PFSK-1 (cell line): ENCODE results near the gene PGBD5.

ENCODE experiments used
- FOXP2 ChIP-seq: optimal IDR thresholded peaks from 2 replicates; pipeline ENCODE3; 2011; ENCODE audit warnings: borderline replicate concordance, control low read depth, inconsistent platforms; ENCODE audit not compliant: insufficient read depth; ENCODE audit errors: extremely low read length, extremely low read depth
- POLR2AphosphoS5 ChIP-seq: IDR thresholded peaks from 2 replicates; pipeline ENCODE4 v1.6.1; 2012; ENCODE audit warnings: low read depth, mild to moderate bottlenecking, control low read depth, low read length, moderate library complexity
- REST ChIP-seq, 2 experiments: IDR thresholded peaks; 2 replicates each; pipeline versions ENCODE4 v1.6.1 to v1.8.0; 2011 to 2012; ENCODE audit warnings: low read depth in 2 of 2, low read length in 2 of 2, control low read depth in 1 of 2, inconsistent platforms in 1 of 2, mild to moderate bottlenecking in 1 of 2, moderate library complexity in 1 of 2; ENCODE audit not compliant: insufficient read depth in 1 of 2
- SIN3A ChIP-seq: IDR thresholded peaks from 2 replicates; pipeline ENCODE4 v1.6.1; 2012; ENCODE audit warnings: mild to moderate bottlenecking, low read length, moderate library complexity, borderline replicate concordance; ENCODE audit not compliant: insufficient read depth
- TAF1 ChIP-seq: IDR thresholded peaks from 2 replicates; pipeline ENCODE4 v1.6.1; 2012; ENCODE audit warnings: low read length, control low read depth, borderline replicate concordance; ENCODE audit not compliant: insufficient read depth

The PGBD5 gene

GRCh38 chr1:230414694-230415093 lies 11.4 kb downstream of the PGBD5 start:
- no peak for TF ChIP-seq REST (IDR thresholded peaks at IDR 0.05; ENCODE audit: insufficient read depth in 1 of 2, low read depth in 2 of 2, low read length in 2 of 2)
- no peak for TF ChIP-seq POLR2AphosphoS5
- no peak for TF ChIP-seq TAF1
- TF ChIP-seq SIN3A, result no peak
- no peak for TF ChIP-seq FOXP2

- no peak for TF ChIP-seq TAF1
- TF ChIP-seq REST (IDR thresholded peaks at IDR 0.05; ENCODE audit: insufficient read depth in 1 of 2, low read depth in 2 of 2, low read length in 2 of 2), result no peak
- no peak for TF ChIP-seq SIN3A
- no peak for TF ChIP-seq FOXP2
- no peak for TF ChIP-seq POLR2AphosphoS5
These were observed 12.0 kb downstream of the PGBD5 start for GRCh38 chr1:230414102-230414501.

GRCh38 chr1:230413061-230413460 lies 13.1 kb downstream of the PGBD5 start:
- no peak for TF ChIP-seq SIN3A
- no peak for TF ChIP-seq REST (IDR thresholded peaks at IDR 0.05; ENCODE audit: insufficient read depth in 1 of 2, low read depth in 2 of 2, low read length in 2 of 2)
- no peak for TF ChIP-seq POLR2AphosphoS5
- TF ChIP-seq FOXP2, result no peak
- TF ChIP-seq TAF1, result no peak

GRCh38 chr1:230408971-230409370 lies 17.2 kb downstream of the PGBD5 start:
- TF ChIP-seq FOXP2 (no peak), POLR2AphosphoS5 (no peak), TAF1 (no peak), SIN3A (no peak), REST (IDR thresholded peaks at IDR 0.05; ENCODE audit: insufficient read depth in 1 of 2, low read depth in 2 of 2, low read length in 2 of 2) (no peak)

- no peak for TF ChIP-seq SIN3A
- no peak for TF ChIP-seq REST (IDR thresholded peaks at IDR 0.05; ENCODE audit: insufficient read depth in 1 of 2, low read depth in 2 of 2, low read length in 2 of 2)
- no peak for TF ChIP-seq POLR2AphosphoS5
- TF ChIP-seq TAF1, result no peak
- no peak for TF ChIP-seq FOXP2
These were observed 18.8 kb downstream of the PGBD5 start for GRCh38 chr1:230407351-230407750.
